ENCODE results near the gene ANKRD55. TPM values are rescaled to one million over a fixed set of nuclear protein-coding genes. Genes with fewer than 3 reads are reported as not detected.

Gene ANKRD55
- total RNA-seq, 4 donors from 2014 or later: 0.95 TPM; not detected in 3

GRCh38 chr5:56097055-56097454 is 136.1 kb downstream of the ANKRD55 start:
- no peak overlapping the region for H3K4me3 ChIP-seq
- no peaks in the 10 kb centered on the region for H3K27me3 ChIP-seq
- TF ChIP-seq EP300 (IDR thresholded peaks at IDR 0.05; ENCODE audit: low read depth): no peak
- TF ChIP-seq CTCF (IDR thresholded peaks at IDR 0.05): no peak
- TF ChIP-seq POLR2AphosphoS5 (IDR thresholded peaks at IDR 0.05): no peak
- no peak for TF ChIP-seq POLR2A (IDR thresholded peaks at IDR 0.05)
- no peaks in the 10 kb centered on the region for H3K36me3 ChIP-seq
- no peak overlapping the region for H3K27ac ChIP-seq
- DNase-seq: no peak
- no peaks in the 10 kb centered on the region for H3K9me3 ChIP-seq
- in situ Hi-C loops (cut with MboI; ENCODE audit: low pct_ligation_motif_present in 1 of 4, low pct_unique_long_range_greater_than_20kb in 1 of 4, low sequenced_read_pairs in 3 of 4) (no loop called here), intact Hi-C loops (cut with DNase I; ENCODE audit: low total_unique reads) (no loop called here)
- no peaks in the 10 kb centered on the region for H3K4me1 ChIP-seq
- WGBS, 2 donors (ENCODE audit: low coverage in 1 of 2): 76 to 78% methylated on average over 3 of the region's 3 CpGs

- Histone ChIP-seq H3K9me3 (no peaks in the 10 kb centered on the region), H3K4me3 (no peak overlapping the region), H3K27me3 (no peaks in the 10 kb centered on the region), H3K4me1 (no peaks in the 10 kb centered on the region), H3K27ac (no peak overlapping the region), H3K36me3 (no peaks in the 10 kb centered on the region)
- WGBS, 2 donors (ENCODE audit: low coverage in 1 of 2): 69% methylated on average over 3 of the region's 3 CpGs; no CpG with 5 or more reads in 1 of the 2 donors
- in situ Hi-C loops (cut with MboI; ENCODE audit: low pct_ligation_motif_present in 1 of 4, low pct_unique_long_range_greater_than_20kb in 1 of 4, low sequenced_read_pairs in 3 of 4) (no loop called here), intact Hi-C loops (cut with DNase I; ENCODE audit: low total_unique reads) (no loop called here)
- TF ChIP-seq POLR2A (IDR thresholded peaks at IDR 0.05) (no peak), CTCF (IDR thresholded peaks at IDR 0.05) (no peak), POLR2AphosphoS5 (IDR thresholded peaks at IDR 0.05) (no peak), EP300 (IDR thresholded peaks at IDR 0.05; ENCODE audit: low read depth) (no peak)
- DNase-seq: no peak
These were observed 137.5 kb downstream of the ANKRD55 start for GRCh38 chr5:56095579-56096102.

- no peaks in the 10 kb centered on the region for H3K27me3 ChIP-seq
- no peak overlapping the region for H3K4me3 ChIP-seq
- 84 to 88% methylated on average over 5 to 10 of the region's 10 CpGs for WGBS, 2 donors (ENCODE audit: low coverage in 1 of 2)
- in situ Hi-C loops (cut with MboI; ENCODE audit: low pct_ligation_motif_present in 1 of 4, low pct_unique_long_range_greater_than_20kb in 1 of 4, low sequenced_read_pairs in 3 of 4): no loop called here
- no peak for DNase-seq
- intact Hi-C loops (cut with DNase I; ENCODE audit: low total_unique reads): no loop called here
- TF ChIP-seq POLR2A (IDR thresholded peaks at IDR 0.05): no peak
- no peak for TF ChIP-seq CTCF (IDR thresholded peaks at IDR 0.05)
- TF ChIP-seq EP300 (IDR thresholded peaks at IDR 0.05; ENCODE audit: low read depth): no peak
- no peak for TF ChIP-seq POLR2AphosphoS5 (IDR thresholded peaks at IDR 0.05)
- no peak overlapping the region for H3K27ac ChIP-seq
- no peaks in the 10 kb centered on the region for H3K9me3 ChIP-seq
- H3K36me3 ChIP-seq: no peaks in the 10 kb centered on the region
- H3K4me1 ChIP-seq: no peaks in the 10 kb centered on the region
These were observed 138.4 kb downstream of the ANKRD55 start for GRCh38 chr5:56094579-56095361.

GRCh38 chr5:56093970-56094369 is 139.2 kb downstream of the ANKRD55 start:
- WGBS, 2 donors (ENCODE audit: low coverage in 1 of 2): 91 to 100% methylated on average over 1 to 2 of the region's 2 CpGs
- H3K4me1 ChIP-seq: no peaks in the 10 kb centered on the region
- no peaks in the 10 kb centered on the region for H3K36me3 ChIP-seq
- DNase-seq: no peak
- intact Hi-C loops (cut with DNase I; ENCODE audit: low total_unique reads) (no loop called here), in situ Hi-C loops (cut with MboI; ENCODE audit: low pct_ligation_motif_present in 1 of 4, low pct_unique_long_range_greater_than_20kb in 1 of 4, low sequenced_read_pairs in 3 of 4) (no loop called here)
- no peaks in the 10 kb centered on the region for H3K9me3 ChIP-seq
- no peak overlapping the region for H3K27ac ChIP-seq
- no peak overlapping the region for H3K4me3 ChIP-seq
- TF ChIP-seq CTCF (IDR thresholded peaks at IDR 0.05): no peak
- no peak for TF ChIP-seq POLR2A (IDR thresholded peaks at IDR 0.05)
- TF ChIP-seq EP300 (IDR thresholded peaks at IDR 0.05; ENCODE audit: low read depth): no peak
- H3K27me3 ChIP-seq: no peaks in the 10 kb centered on the region

All from transverse colon (tissue), 4 donors.